Measurements from ENCODE around the gene NDRG3.

GRCh38 chr20:36712775-36713174, 33.1 kb downstream of the NDRG3 start:
- no peak for TF ChIP-seq POLR2A (IDR thresholded peaks at IDR 0.05; ENCODE audit: low read depth, low read length)
- no peak for TF ChIP-seq CTCF (conservative IDR thresholded peaks at IDR 0.05; ENCODE audit: low read depth, low read length)
- TF ChIP-seq RAD21 (IDR thresholded peaks at IDR 0.05; ENCODE audit: low read length), result no peak
- no peak for TF ChIP-seq FOS (IDR thresholded peaks at IDR 0.05; ENCODE audit: low read depth, low read length)
- no peak for TF ChIP-seq SMC3 (IDR thresholded peaks at IDR 0.05; ENCODE audit: low read depth, low read length)
- no peak for TF ChIP-seq RFX5 (IDR thresholded peaks at IDR 0.05; ENCODE audit: low read depth, low read length)
- no peak for TF ChIP-seq MAZ (IDR thresholded peaks at IDR 0.05; ENCODE audit: borderline replicate concordance, low read depth, low read length)
- TF ChIP-seq CEBPB (IDR thresholded peaks at IDR 0.05; ENCODE audit: low read depth, low read length), result no peak
